ENCODE data around the gene SETBP1. TPM values are rescaled to one million over a fixed set of nuclear protein-coding genes. Genes with fewer than 3 reads are reported as not detected.

SETBP1 gene
- total and polyA plus RNA-seq, 2 of the 4 experiments (the other 2 are of a cell fraction): 0.19 to 0.36 TPM

DNA sequence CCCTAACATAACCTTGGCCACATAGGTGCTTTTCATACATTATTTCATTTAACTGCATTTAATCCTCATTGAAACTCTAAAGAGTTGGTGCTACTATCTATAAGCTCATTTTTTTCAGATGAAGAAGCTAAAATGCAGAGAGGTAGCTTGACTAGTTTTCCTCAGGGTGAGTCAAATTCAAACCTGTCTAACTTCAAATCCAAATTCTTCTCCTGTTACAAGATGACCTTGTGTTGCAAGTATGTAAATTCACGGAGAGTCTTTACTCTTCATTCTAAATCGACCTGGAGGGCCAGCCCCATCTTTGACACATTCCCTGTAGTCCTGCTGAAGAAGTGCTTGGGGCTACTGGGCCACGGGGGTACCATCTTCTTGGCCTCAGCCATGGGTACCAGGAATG, 8.2 kb upstream of the SETBP1 start:
- no peaks in the 10 kb centered on the region for H3K9me1 ChIP-seq (ENCODE audit: insufficient read depth, low read length)
- H3K4me3 ChIP-seq (ENCODE audit: insufficient read depth, low read depth, low read length): no peak overlapping the region
- no peak overlapping the region for H2AK9ac ChIP-seq (replicated peaks; ENCODE audit: low read depth, low read length, poor library complexity)
- no peak overlapping the region for H3K9ac ChIP-seq (ENCODE audit: low read depth, low read length)
- ChIA-PET POLR2A (ENCODE audit: unreplicated experiment) (no interaction called here), CTCF (no interaction called here)
- no peak overlapping the region for H3K23ac ChIP-seq (ENCODE audit: low read depth, low read length)
- no TSS peak for BruUV-seq (replicated peaks)
- H4K20me1 ChIP-seq (ENCODE audit: insufficient read depth, low read length): no peaks in the 10 kb centered on the region
- H4K5ac ChIP-seq (ENCODE audit: low read depth, low read length): no peak overlapping the region
- no peak overlapping the region for H4K91ac ChIP-seq (ENCODE audit: insufficient read depth, low read depth, low read length)
- H3K9me3 ChIP-seq (ENCODE audit: control insufficient read depth, insufficient read depth, low read length): no peaks in the 10 kb centered on the region
- no peak overlapping the region for H2BK20ac ChIP-seq (ENCODE audit: low read depth, low read length)
- DNase-seq (no peak), ATAC-seq (ENCODE audit: low read depth) (no peak)
- H3K4me1 ChIP-seq (ENCODE audit: control insufficient read depth, insufficient read depth, low read length): no peaks in the 10 kb centered on the region
- no peak overlapping the region for H3K27ac ChIP-seq (ENCODE audit: insufficient read depth, low read length)
- no peak overlapping the region for H3K56ac ChIP-seq (ENCODE audit: extremely low read depth, insufficient read depth, low read length)
- no peak for TF ChIP-seq MXI1 (IDR thresholded peaks at IDR 0.05; ENCODE audit: borderline replicate concordance, low read depth, low read length)
- no peak for TF ChIP-seq SMC3 (IDR thresholded peaks at IDR 0.05; ENCODE audit: low read depth, low read length)
- TF ChIP-seq, protein P1, sequence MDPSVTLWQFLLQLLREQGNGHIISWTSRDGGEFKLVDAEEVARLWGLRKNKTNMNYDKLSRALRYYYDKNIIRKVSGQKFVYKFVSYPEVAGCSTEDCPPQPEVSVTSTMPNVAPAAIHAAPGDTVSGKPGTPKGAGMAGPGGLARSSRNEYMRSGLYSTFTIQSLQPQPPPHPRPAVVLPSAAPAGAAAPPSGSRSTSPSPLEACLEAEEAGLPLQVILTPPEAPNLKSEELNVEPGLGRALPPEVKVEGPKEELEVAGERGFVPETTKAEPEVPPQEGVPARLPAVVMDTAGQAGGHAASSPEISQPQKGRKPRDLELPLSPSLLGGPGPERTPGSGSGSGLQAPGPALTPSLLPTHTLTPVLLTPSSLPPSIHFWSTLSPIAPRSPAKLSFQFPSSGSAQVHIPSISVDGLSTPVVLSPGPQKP (IDR thresholded peaks at IDR 0.05; ENCODE audit: borderline replicate concordance, low read depth, low read length): no peak
- TF ChIP-seq POLR2A (IDR thresholded peaks at IDR 0.05; ENCODE audit: low read depth, low read length): no peak
- no peak for TF ChIP-seq BHLHE40 (IDR thresholded peaks at IDR 0.05; ENCODE audit: low read depth, low read length)
- TF ChIP-seq CHD1 (IDR thresholded peaks at IDR 0.05; ENCODE audit: low read depth, low read length): no peak
- no peak for TF ChIP-seq CEBPB (IDR thresholded peaks at IDR 0.05; ENCODE audit: low read depth, low read length)
- no peak overlapping the region for H2BK5ac ChIP-seq (ENCODE audit: low read depth, low read length, poor library complexity, severe bottlenecking)
- H3K4ac ChIP-seq (ENCODE audit: low read depth, low read length): no peak overlapping the region
- H3K79me1 ChIP-seq (ENCODE audit: low read depth in 1 of 2, low read length in 2 of 2): no peaks in the 10 kb centered on the region
- H2BK120ac ChIP-seq (ENCODE audit: low read depth, low read length): no peak overlapping the region
- no peak overlapping the region for H4K8ac ChIP-seq (ENCODE audit: low read depth in 2 of 2, low read length in 2 of 2)
- H2BK15ac ChIP-seq (ENCODE audit: low read depth, low read length): no peak overlapping the region
- WGBS, 2 experiments (ENCODE audit: extremely low coverage in 2 of 2, insufficient read length in 1 of 2): no CpG with 5 or more reads among the region's 3 CpGs
- H2AFZ ChIP-seq (replicated peaks; ENCODE audit: low read length, poor library complexity): no peak overlapping the region
- no peak overlapping the region for H2AK5ac ChIP-seq (ENCODE audit: low read depth, low read length)
- no peaks in the 10 kb centered on the region for H3K36me3 ChIP-seq (ENCODE audit: control insufficient read depth, insufficient read depth, low read length)
- H3K4me2 ChIP-seq (ENCODE audit: low read depth, low read length): no peak overlapping the region
- in situ Hi-C loops (cut with MboI; ENCODE audit: low sequenced_read_pairs): loop anchor here (10.0 kb wide), 1 partner anchor 542 kb away; no protein-coding TSS in a partner anchor
- no peak overlapping the region for H3K18ac ChIP-seq (ENCODE audit: low read depth, low read length)
- dilution Hi-C loops (cut with HindIII; ENCODE audit: low sequenced_read_pairs, unreplicated experiment): no loop called here
- intact Hi-C loops (cut with micrococcal nuclease): loop anchor here (10.0 kb wide), 1 partner anchor 1048 kb away; no protein-coding TSS in a partner anchor
- H3K14ac ChIP-seq (replicated peaks; ENCODE audit: low read depth, low read length): no peak overlapping the region
- H3K27me3 ChIP-seq (ENCODE audit: control insufficient read depth, insufficient read depth, low read length): peaks cover 5% of the 10 kb centered on the region

All from IMR-90 (cell line).